ENCODE data around the gene LIMA1. TPM values are rescaled to one million over a fixed set of nuclear protein-coding genes. Genes with fewer than 3 reads are reported as not detected.
"Not testable (repeated sequence)": the region's sequence is repeated elsewhere in the genome, so short reads cannot be mapped to it uniquely, and the experiment has no call there.

Gene LIMA1
- total RNA-seq, 2 donors from 2014 or later: 48.8 to 53.4 TPM

DNA sequence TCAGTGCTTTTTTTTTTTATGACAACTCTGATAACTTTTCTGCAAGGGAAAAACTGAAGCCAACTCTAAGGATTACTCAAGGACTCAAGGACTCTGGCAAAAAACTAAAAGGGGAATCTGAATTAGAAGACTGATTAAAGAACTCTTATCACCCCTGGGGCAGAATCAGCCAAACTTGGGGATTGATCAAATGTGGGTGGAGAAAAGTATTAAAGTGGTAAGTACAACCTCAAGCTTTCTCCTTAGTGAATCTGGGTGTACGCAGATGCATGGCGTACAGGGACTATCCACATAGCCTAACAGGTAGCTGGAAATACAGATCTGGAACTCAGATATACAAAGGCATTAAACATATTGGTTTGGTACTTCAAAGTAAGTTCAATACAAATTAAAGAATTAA, 7.3 kb downstream of the LIMA1 start:
- H3K27me3 ChIP-seq: no peaks in the 10 kb centered on the region
- no peaks in the 10 kb centered on the region for H3K9me3 ChIP-seq
- DNase-seq: no peak
- no peak overlapping the region for H3K4me3 ChIP-seq
- no peak for ATAC-seq
- no peaks in the 10 kb centered on the region for H3K36me3 ChIP-seq (replicated peaks in 1 of 2; ENCODE audit: insufficient read depth in 1 of 2, low read depth in 2 of 2)
- TF ChIP-seq, protein P1, sequence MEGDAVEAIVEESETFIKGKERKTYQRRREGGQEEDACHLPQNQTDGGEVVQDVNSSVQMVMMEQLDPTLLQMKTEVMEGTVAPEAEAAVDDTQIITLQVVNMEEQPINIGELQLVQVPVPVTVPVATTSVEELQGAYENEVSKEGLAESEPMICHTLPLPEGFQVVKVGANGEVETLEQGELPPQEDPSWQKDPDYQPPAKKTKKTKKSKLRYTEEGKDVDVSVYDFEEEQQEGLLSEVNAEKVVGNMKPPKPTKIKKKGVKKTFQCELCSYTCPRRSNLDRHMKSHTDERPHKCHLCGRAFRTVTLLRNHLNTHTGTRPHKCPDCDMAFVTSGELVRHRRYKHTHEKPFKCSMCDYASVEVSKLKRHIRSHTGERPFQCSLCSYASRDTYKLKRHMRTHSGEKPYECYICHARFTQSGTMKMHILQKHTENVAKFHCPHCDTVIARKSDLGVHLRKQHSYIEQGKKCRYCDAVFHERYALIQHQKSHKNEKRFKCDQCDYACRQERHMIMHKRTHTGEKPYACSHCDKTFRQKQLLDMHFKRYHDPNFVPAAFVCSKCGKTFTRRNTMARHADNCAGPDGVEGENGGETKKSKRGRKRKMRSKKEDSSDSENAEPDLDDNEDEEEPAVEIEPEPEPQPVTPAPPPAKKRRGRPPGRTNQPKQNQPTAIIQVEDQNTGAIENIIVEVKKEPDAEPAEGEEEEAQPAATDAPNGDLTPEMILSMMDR (IDR thresholded peaks at IDR 0.05): no peak
- no peak for TF ChIP-seq POLR2A (IDR thresholded peaks at IDR 0.05)
- H3K4me1 ChIP-seq: peaks cover 66% of the 10 kb centered on the region
- 61 to 78% methylated on average over 2 of the region's 2 CpGs for WGBS, 2 donors
- peak overlapping the region; percentile 4 to 76 (median 58) for H3K27ac ChIP-seq
- intact Hi-C loops (cut with DNase I): no loop called here

DNA sequence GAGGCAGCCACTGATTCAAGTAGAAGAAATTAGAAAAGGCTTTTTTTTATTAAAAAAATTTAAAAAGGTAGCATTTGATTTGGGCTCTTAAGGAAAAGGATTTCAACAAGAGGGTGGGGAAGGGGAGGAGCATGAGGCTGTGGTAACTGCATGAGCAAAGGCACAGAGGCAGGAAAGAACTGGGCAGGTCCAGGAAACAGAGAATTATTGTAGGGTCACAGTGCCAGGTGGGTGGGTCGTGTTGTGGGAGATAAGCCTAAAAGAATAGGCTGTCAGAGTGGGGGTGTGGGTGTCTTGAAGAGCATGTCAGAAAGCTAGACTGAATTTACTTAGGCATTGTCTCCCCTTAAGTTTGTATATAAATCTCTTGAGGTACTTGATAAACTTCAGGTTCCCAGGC, 7.8 kb downstream of the LIMA1 start:
- WGBS, 2 donors: 0 to 5% methylated on average over 1 of the region's 1 CpG
- no peaks in the 10 kb centered on the region for H3K36me3 ChIP-seq (replicated peaks in 1 of 2; ENCODE audit: insufficient read depth in 1 of 2, low read depth in 2 of 2)
- DNase-seq (peak in 2 of 4 donors; percentile 20 to 39), ATAC-seq (peak; percentile 37)
- H3K4me1 ChIP-seq: peaks cover 65% of the 10 kb centered on the region
- peak overlapping the region; percentile 4 to 76 (median 58) for H3K27ac ChIP-seq
- intact Hi-C loops (cut with DNase I): no loop called here
- no peaks in the 10 kb centered on the region for H3K27me3 ChIP-seq
- H3K4me3 ChIP-seq: no peak overlapping the region
- no peaks in the 10 kb centered on the region for H3K9me3 ChIP-seq
- TF ChIP-seq POLR2A (IDR thresholded peaks at IDR 0.05): no peak
- TF ChIP-seq, protein P1 (IDR thresholded peaks at IDR 0.05): no peak

DNA sequence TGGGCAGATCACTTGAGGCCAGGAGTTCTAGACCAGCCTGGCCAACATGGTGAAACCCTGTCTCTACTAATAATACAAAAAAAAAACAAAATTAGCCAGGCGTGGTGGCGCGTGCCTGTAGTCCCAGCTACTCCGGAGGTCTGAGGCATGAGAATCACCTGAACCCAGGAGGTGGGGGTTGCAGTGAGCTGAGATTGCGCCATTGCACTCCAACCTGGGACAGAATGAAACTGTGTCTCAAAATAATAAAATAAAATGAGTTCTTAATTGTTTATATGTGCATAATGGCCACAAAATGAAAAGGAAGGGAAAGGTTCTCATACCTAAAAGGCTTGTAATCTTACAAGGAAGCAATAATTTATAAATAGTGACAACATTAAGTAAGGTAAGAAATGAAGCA, 8.2 kb downstream of the LIMA1 start:
- WGBS, 2 donors: 81 to 93% methylated on average over 5 of the region's 5 CpGs
- H3K9me3 ChIP-seq; intact Hi-C loops (cut with DNase I); H3K4me3 ChIP-seq; DNase-seq; H3K36me3 ChIP-seq (replicated peaks in 1 of 2; ENCODE audit: insufficient read depth in 1 of 2, low read depth in 2 of 2); H3K27me3 ChIP-seq: not testable (repeated sequence)
- Histone ChIP-seq H3K4me1 (peaks cover 62% of the 10 kb centered on the region), H3K27ac (peak overlapping the region in 3 of 4 donors; percentile 48 to 76 (median 68))
- ATAC-seq: peak; percentile 26

DNA sequence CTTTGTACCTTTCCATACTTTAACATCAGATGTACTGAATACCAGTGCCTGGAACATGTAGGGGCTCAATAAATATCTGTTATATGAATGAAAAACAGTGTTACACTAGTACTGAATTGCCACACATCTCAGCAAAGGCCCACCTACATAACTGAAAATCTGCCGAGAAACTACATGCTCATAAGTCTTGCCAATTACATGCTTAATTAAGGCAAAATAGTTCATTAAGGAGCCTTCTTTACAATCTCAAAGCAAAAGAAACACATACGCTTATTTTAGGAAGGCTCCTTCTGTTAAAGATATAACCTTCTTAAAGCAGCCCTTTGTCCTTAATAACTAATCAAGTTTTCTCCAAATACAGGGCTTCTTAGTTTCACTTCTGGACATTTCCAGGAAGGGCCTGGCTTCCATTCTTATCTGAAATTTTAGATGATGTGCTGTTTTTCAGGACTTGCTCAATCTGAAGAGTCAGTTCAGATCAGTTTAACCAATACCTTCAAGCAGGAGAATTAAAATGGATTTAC, 11.5 kb downstream of the LIMA1 start:
- Histone ChIP-seq H3K4me1 (peaks cover 60% of the 10 kb centered on the region), H3K9me3 (no peaks in the 10 kb centered on the region), H3K4me3 (no peak overlapping the region), H3K36me3 (replicated peaks in 1 of 2; ENCODE audit: insufficient read depth in 1 of 2, low read depth in 2 of 2) (no peaks in the 10 kb centered on the region), H3K27ac (peak overlapping the region; percentile 29 to 71 (median 68)), H3K27me3 (no peaks in the 10 kb centered on the region)
- TF ChIP-seq, protein P1 (IDR thresholded peaks at IDR 0.05): no peak
- no peak for TF ChIP-seq POLR2A (IDR thresholded peaks at IDR 0.05)
- intact Hi-C loops (cut with DNase I): no loop called here
- DNase-seq (no peak), ATAC-seq (peak; percentile 35)
- 37 to 40% methylated on average over 2 of the region's 2 CpGs for WGBS, 2 donors

DNA sequence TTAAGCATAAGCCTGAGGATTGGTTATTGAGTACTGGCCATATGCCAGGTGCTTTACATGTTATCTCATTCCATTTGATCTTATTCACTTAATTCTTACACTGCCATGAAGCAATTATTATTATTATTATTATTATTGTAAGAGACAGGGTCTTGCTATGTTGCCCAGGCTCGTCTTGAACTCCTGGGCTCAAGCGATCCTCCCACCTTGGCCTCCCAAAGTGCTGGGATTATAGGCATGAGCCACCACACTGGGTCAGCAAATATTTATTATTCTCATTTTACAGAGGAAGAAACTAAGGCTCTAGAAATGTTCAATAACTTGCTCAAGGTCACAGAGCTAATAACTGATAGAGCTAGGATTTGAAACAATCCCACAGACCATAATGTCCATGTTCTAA, 14.8 kb downstream of the LIMA1 start:
- ATAC-seq (no peak), DNase-seq (no peak)
- no peak for TF ChIP-seq POLR2A (IDR thresholded peaks at IDR 0.05)
- TF ChIP-seq, protein P1 (IDR thresholded peaks at IDR 0.05): no peak
- Histone ChIP-seq H3K27me3 (no peaks in the 10 kb centered on the region), H3K9me3 (no peaks in the 10 kb centered on the region), H3K4me3 (no peak overlapping the region), H3K36me3 (replicated peaks in 1 of 2; ENCODE audit: insufficient read depth in 1 of 2, low read depth in 2 of 2) (no peaks in the 10 kb centered on the region), H3K4me1 (peaks cover 32% of the 10 kb centered on the region), H3K27ac (no peak overlapping the region)
- intact Hi-C loops (cut with DNase I): no loop called here
- WGBS, 2 donors: 95 to 96% methylated on average over 2 of the region's 2 CpGs

All from body of pancreas (tissue), 4 donors.